ENCODE data around the gene ANTXR2.

ANTXR2 gene

DNA sequence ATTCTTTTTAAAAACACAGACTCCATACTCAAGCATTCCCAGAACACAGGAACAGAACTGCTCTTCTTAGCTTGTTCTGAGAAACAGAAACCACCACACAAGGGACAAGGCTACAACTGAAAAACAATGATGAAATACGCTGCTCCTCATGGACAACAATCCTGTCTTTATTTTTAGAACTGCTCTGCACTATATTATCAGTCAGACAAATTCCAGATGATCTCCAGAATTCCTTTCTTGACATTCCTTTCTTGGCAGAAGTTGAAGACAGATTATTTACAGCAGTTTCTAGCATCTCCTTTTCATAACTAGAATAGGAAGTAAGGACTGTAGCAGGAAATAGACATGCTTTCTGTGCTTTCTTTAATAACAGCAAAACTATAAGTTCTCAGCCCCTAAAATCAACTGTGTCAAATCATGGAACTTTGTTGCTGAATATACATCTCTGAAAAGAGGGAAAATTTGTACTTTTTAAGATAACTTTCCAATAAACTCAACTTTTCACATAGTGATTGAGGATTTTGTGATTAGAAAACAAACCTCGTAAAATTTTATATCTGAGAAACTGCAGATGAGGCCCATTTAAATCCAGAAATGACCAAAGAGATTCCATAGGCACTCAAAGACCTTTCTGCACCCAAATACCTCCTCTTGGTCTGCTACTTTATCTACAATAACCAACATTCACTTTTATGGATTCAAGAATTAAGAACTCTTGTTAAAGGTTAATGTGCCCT, 35.9 kb downstream of the ANTXR2 start:
- Histone ChIP-seq H4K20me1 (ENCODE audit: insufficient read depth, low read length) (no peaks in the 10 kb centered on the region), H3F3A (ENCODE audit: insufficient read depth, low read length) (no peaks in the 10 kb centered on the region), H3K27me3 (ENCODE audit: insufficient read depth, low read length) (no peaks in the 10 kb centered on the region), H3K9ac (ENCODE audit: low read length) (no peak overlapping the region), H3K4me1 (ENCODE audit: insufficient read depth, low read length, severe bottlenecking) (no peaks in the 10 kb centered on the region), H3K79me2 (ENCODE audit: insufficient read depth, low read length) (no peaks in the 10 kb centered on the region), H3K9me2 (ENCODE audit: low read depth, low read length) (no peaks in the 10 kb centered on the region), H2AFZ (ENCODE audit: low read length) (no peak overlapping the region), H3K4me3 (ENCODE audit: low read depth, low read length, poor library complexity, severe bottlenecking) (no peak overlapping the region), H3K4me2 (ENCODE audit: low read length) (no peak overlapping the region), H3K36me3 (ENCODE audit: insufficient read depth, low read length) (no peaks in the 10 kb centered on the region), H3K27ac (ENCODE audit: low read depth, low read length, poor library complexity, severe bottlenecking) (no peak overlapping the region), H3K9me3 (ENCODE audit: low read length) (no peaks in the 10 kb centered on the region)
- TF ChIP-seq, protein P1, sequence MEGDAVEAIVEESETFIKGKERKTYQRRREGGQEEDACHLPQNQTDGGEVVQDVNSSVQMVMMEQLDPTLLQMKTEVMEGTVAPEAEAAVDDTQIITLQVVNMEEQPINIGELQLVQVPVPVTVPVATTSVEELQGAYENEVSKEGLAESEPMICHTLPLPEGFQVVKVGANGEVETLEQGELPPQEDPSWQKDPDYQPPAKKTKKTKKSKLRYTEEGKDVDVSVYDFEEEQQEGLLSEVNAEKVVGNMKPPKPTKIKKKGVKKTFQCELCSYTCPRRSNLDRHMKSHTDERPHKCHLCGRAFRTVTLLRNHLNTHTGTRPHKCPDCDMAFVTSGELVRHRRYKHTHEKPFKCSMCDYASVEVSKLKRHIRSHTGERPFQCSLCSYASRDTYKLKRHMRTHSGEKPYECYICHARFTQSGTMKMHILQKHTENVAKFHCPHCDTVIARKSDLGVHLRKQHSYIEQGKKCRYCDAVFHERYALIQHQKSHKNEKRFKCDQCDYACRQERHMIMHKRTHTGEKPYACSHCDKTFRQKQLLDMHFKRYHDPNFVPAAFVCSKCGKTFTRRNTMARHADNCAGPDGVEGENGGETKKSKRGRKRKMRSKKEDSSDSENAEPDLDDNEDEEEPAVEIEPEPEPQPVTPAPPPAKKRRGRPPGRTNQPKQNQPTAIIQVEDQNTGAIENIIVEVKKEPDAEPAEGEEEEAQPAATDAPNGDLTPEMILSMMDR (IDR thresholded peaks at IDR 0.05; ENCODE audit: low read length), result no peak
- no peak for TF ChIP-seq EZH2 (IDR thresholded peaks at IDR 0.05; ENCODE audit: borderline replicate concordance, low read length)

DNA sequence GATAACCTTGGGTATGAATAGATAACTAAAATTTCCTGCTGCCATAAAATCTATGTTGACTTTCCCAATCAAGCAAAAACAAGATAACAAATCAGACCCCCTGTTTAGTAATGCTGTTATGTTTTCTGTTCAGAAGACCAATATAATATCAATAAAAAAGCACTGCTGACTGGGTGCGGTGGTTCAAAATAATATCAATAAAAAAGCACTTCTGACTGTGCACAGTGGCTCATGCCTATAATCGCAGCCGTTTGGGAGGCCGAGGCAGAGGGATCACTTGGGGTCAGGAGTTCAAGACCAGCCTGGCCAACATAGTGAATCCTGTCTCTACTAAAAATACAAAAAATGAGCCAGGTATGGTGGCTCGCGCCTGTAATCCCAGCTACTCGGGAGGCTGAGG, 36.7 kb downstream of the ANTXR2 start:
- Histone ChIP-seq H3F3A (ENCODE audit: insufficient read depth, low read length) (no peaks in the 10 kb centered on the region), H3K4me1 (ENCODE audit: insufficient read depth, low read length, severe bottlenecking) (no peaks in the 10 kb centered on the region), H3K9me2 (ENCODE audit: low read depth, low read length) (no peaks in the 10 kb centered on the region), H3K4me2 (ENCODE audit: low read length) (no peak overlapping the region), H4K20me1 (ENCODE audit: insufficient read depth, low read length) (no peaks in the 10 kb centered on the region), H3K9me3 (ENCODE audit: low read length) (no peaks in the 10 kb centered on the region), H3K36me3 (ENCODE audit: insufficient read depth, low read length) (no peaks in the 10 kb centered on the region), H3K79me2 (ENCODE audit: insufficient read depth, low read length) (no peaks in the 10 kb centered on the region), H3K27me3 (ENCODE audit: insufficient read depth, low read length) (no peaks in the 10 kb centered on the region), H3K27ac (ENCODE audit: low read depth, low read length, poor library complexity, severe bottlenecking) (no peak overlapping the region), H3K4me3 (ENCODE audit: low read depth, low read length, poor library complexity, severe bottlenecking) (no peak overlapping the region), H2AFZ (ENCODE audit: low read length) (no peak overlapping the region), H3K9ac (ENCODE audit: low read length) (no peak overlapping the region)
- TF ChIP-seq, protein P1 (IDR thresholded peaks at IDR 0.05; ENCODE audit: low read length), result no peak
- TF ChIP-seq EZH2 (IDR thresholded peaks at IDR 0.05; ENCODE audit: borderline replicate concordance, low read length), result no peak

DNA sequence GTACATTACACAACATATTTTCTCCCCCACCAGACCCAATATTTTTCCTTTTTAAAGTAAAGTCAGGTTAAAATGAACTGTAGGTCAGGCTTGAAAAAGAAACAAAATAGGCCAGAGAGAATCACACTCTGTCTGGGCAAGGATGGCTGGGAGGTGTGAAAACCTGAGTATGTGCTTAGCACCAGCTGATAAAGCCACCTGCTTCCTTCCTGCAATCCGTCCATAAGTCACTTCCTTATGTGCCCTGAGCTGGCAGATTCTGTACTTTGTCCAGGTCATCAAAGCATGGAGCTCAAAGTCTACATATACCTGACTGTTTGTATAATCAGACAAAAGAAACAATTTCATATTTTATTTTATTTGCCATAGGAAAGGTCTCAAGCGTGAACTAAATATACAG, 37.7 kb downstream of the ANTXR2 start:
- Histone ChIP-seq H3K4me1 (ENCODE audit: insufficient read depth, low read length, severe bottlenecking) (no peaks in the 10 kb centered on the region), H2AFZ (ENCODE audit: low read length) (no peak overlapping the region), H3K9me2 (ENCODE audit: low read depth, low read length) (no peaks in the 10 kb centered on the region), H3K27me3 (ENCODE audit: insufficient read depth, low read length) (no peaks in the 10 kb centered on the region), H4K20me1 (ENCODE audit: insufficient read depth, low read length) (no peaks in the 10 kb centered on the region), H3K4me2 (ENCODE audit: low read length) (no peak overlapping the region), H3K27ac (ENCODE audit: low read depth, low read length, poor library complexity, severe bottlenecking) (no peak overlapping the region), H3F3A (ENCODE audit: insufficient read depth, low read length) (no peaks in the 10 kb centered on the region), H3K4me3 (ENCODE audit: low read depth, low read length, poor library complexity, severe bottlenecking) (no peak overlapping the region), H3K36me3 (ENCODE audit: insufficient read depth, low read length) (no peaks in the 10 kb centered on the region), H3K9me3 (ENCODE audit: low read length) (no peaks in the 10 kb centered on the region), H3K79me2 (ENCODE audit: insufficient read depth, low read length) (no peaks in the 10 kb centered on the region), H3K9ac (ENCODE audit: low read length) (no peak overlapping the region)
- TF ChIP-seq, protein P1 (IDR thresholded peaks at IDR 0.05; ENCODE audit: low read length), result no peak
- TF ChIP-seq EZH2 (IDR thresholded peaks at IDR 0.05; ENCODE audit: borderline replicate concordance, low read length), result no peak
